H1 (cell line): ENCODE data around the gene LRRTM4. TPM values are rescaled to one million over a fixed set of nuclear protein-coding genes. Genes with fewer than 3 reads are reported as not detected.

Source experiments
- CTCF ChIA-PET: fragments of 300-600 bp; sonication (Branson Sonifier 250); formaldehyde crosslinking; loops from one replicate; lab custom pipeline; 2021; ENCODE audit not compliant: partially characterized antibody; lab: Charles Lee
- POLR2A ChIA-PET: fragments of 300-600 bp; sonication (Branson Sonifier 250); formaldehyde crosslinking; loops from one replicate; lab custom pipeline; 2021; ENCODE audit warnings: inconsistent platforms; ENCODE audit not compliant: partially characterized antibody; lab: Charles Lee
- DNase-seq, 2 experiments: peaks; one replicate each; pipeline versions ENCODE4 v3.0.0 to v3.0.0-alpha.2; 2010 to 2022; ENCODE audit warnings: low spot score in 2 of 2, low read depth in 1 of 2, mixed read lengths in 1 of 2
- FAIRE-seq: peaks from 2 replicates; lab custom pipeline; 2011; peaks lifted over from hg19 to GRCh38; lab: Jason Lieb, UNC
- H2AFZ ChIP-seq: 2 replicates; pipeline ENCODE4 v1.8.1; 2012; ENCODE audit warnings: low read length, inconsistent platforms
- H2AK5ac ChIP-seq: 2 replicates; pipeline ENCODE4 v1.6.1; 2013; ENCODE audit warnings: low read depth, low read length
- H2BK120ac ChIP-seq: replicated peaks from 2 replicates; pipeline ENCODE3; 2013; ENCODE audit warnings: low read depth, low read length, inconsistent platforms
- H2BK12ac ChIP-seq: 2 replicates; pipeline ENCODE4 v1.6.1; 2013; ENCODE audit warnings: low read depth, low read length
- H2BK15ac ChIP-seq: 2 replicates; pipeline ENCODE4 v1.6.1; 2013; ENCODE audit warnings: low read length
- H2BK20ac ChIP-seq: 2 replicates; pipeline ENCODE4 v1.6.1; 2013; ENCODE audit warnings: low read length
- H2BK5ac ChIP-seq: 2 replicates; pipeline ENCODE4 v1.6.1; 2013; ENCODE audit warnings: low read depth, low read length
- H3K14ac ChIP-seq: 2 replicates; pipeline ENCODE4 v1.6.1; 2013; ENCODE audit warnings: inconsistent platforms; ENCODE audit not compliant: insufficient read length
- H3K18ac ChIP-seq: 2 replicates; pipeline ENCODE4 v1.6.1; 2013; ENCODE audit warnings: low read length; ENCODE audit errors: extremely low read depth
- H3K23ac ChIP-seq: 2 replicates; pipeline ENCODE4 v1.6.1; 2013; ENCODE audit warnings: inconsistent platforms; ENCODE audit not compliant: insufficient read length
- H3K23me2 ChIP-seq: 2 replicates; pipeline ENCODE4 v1.6.1; 2013; ENCODE audit warnings: low read depth, low read length
- H3K27ac ChIP-seq: 2 replicates; pipeline ENCODE4 v1.6.1; 2011; ENCODE audit warnings: low read depth, low read length, inconsistent platforms
- H3K27me3 ChIP-seq, 4 experiments: replicated peaks in 1 of 4; 1 replicate in 1 of 4; 2 replicates in 3 of 4; pipeline versions ENCODE4 v1.6.1 to v1.8.1; 2011 to 2013; ENCODE audit warnings: low read length in 3 of 4, mild to moderate bottlenecking in 3 of 4, inconsistent platforms in 2 of 4, mixed read lengths in 2 of 4, moderate library complexity in 1 of 4; ENCODE audit not compliant: control insufficient read depth in 3 of 4, insufficient read depth in 3 of 4; ENCODE audit errors: extremely low read depth in 1 of 4
- H3K36me3 ChIP-seq, 4 experiments: 2 replicates each; pipeline versions ENCODE4 v1.6.1 to v1.8.1; 2011 to 2013; ENCODE audit warnings: mild to moderate bottlenecking in 4 of 4, low read length in 3 of 4, moderate library complexity in 2 of 4, control low read depth in 1 of 4, inconsistent platforms in 1 of 4; ENCODE audit not compliant: insufficient read depth in 4 of 4, control insufficient read depth in 2 of 4
- H3K4ac ChIP-seq: replicated peaks from 2 replicates; pipeline ENCODE3; 2013; ENCODE audit warnings: low read length, low read depth, mixed read lengths, inconsistent platforms; ENCODE audit not compliant: insufficient read length
- H3K4me1 ChIP-seq, 4 experiments: replicated peaks in 1 of 4; 1 replicate in 1 of 4; 2 replicates in 3 of 4; pipeline versions ENCODE4 v1.6.1 to v1.8.1; 2011 to 2013; ENCODE audit warnings: low read length in 3 of 4, inconsistent platforms in 2 of 4, mixed read lengths in 1 of 4; ENCODE audit not compliant: insufficient read depth in 4 of 4, control insufficient read depth in 3 of 4
- H3K4me2 ChIP-seq, 2 experiments: 2 replicates each; pipeline versions ENCODE4 v1.6.1 to v1.8.1; 2011 to 2013; ENCODE audit warnings: low read depth in 2 of 2, low read length in 2 of 2, control low read depth in 1 of 2, inconsistent platforms in 1 of 2, mild to moderate bottlenecking in 1 of 2; ENCODE audit not compliant: insufficient read depth in 1 of 2
- H3K4me3 ChIP-seq, 4 experiments: fragments of 200-600, 300-600 bp in 1 of 4; sonication (generic), shearing (Covaris generic), sonication (Bioruptor Twin) in 1 of 4; 2 replicates each; pipeline versions ENCODE4 v1.5.1 to v1.8.1; 2011 to 2016; ENCODE audit warnings: low read length in 4 of 4, low read depth in 3 of 4, control low read depth in 2 of 4, inconsistent platforms in 2 of 4, mild to moderate bottlenecking in 2 of 4, mixed read lengths in 1 of 4, moderate library complexity in 1 of 4; ENCODE audit not compliant: insufficient read depth in 2 of 4; ENCODE audit errors: extremely low read depth in 1 of 4
- H3K56ac ChIP-seq: replicated peaks from 2 replicates; pipeline ENCODE3; 2013; ENCODE audit warnings: low read depth, mild to moderate bottlenecking, mixed read lengths, low read length, inconsistent platforms; ENCODE audit not compliant: insufficient read length
- H3K79me1 ChIP-seq: 2 replicates; pipeline ENCODE4 v1.6.1; 2013; ENCODE audit warnings: low read depth, low read length, control low read depth
- H3K79me2 ChIP-seq, 2 experiments: 2 replicates each; pipeline versions ENCODE4 v1.6.1 to v1.8.1; 2012 to 2013; ENCODE audit warnings: low read length in 2 of 2, mild to moderate bottlenecking in 2 of 2, inconsistent platforms in 1 of 2; ENCODE audit not compliant: insufficient read depth in 2 of 2, control insufficient read depth in 1 of 2
- H3K9ac ChIP-seq, 4 experiments: replicated peaks in 1 of 4; 1 replicate in 1 of 4; 2 replicates in 3 of 4; pipeline versions ENCODE4 v1.6.1 to v1.8.1; 2011 to 2013; ENCODE audit warnings: low read depth in 3 of 4, low read length in 3 of 4, control low read depth in 2 of 4, mild to moderate bottlenecking in 2 of 4, moderate library complexity in 2 of 4, inconsistent platforms in 1 of 4; ENCODE audit errors: extremely low read depth in 1 of 4
- H3K9me3 ChIP-seq, 2 experiments: 2 replicates each; pipeline versions ENCODE4 v1.6.1 to v1.8.1; 2012 to 2013; ENCODE audit warnings: mild to moderate bottlenecking in 2 of 2, moderate library complexity in 2 of 2, control low read depth in 1 of 2, inconsistent platforms in 1 of 2, low read depth in 1 of 2, low read length in 1 of 2, mixed read lengths in 1 of 2; ENCODE audit not compliant: insufficient read depth in 2 of 2
- H4K20me1 ChIP-seq, 2 experiments: replicated peaks in 1 of 2; 2 replicates each; pipeline versions ENCODE3 to v1.8.1; 2011 to 2013; ENCODE audit warnings: inconsistent platforms in 2 of 2, low read length in 2 of 2, mild to moderate bottlenecking in 1 of 2; ENCODE audit not compliant: insufficient read depth in 2 of 2, control insufficient read depth in 1 of 2
- H4K5ac ChIP-seq: 2 replicates; pipeline ENCODE4 v1.6.1; 2013; ENCODE audit warnings: low read length, low read depth, mixed read lengths, inconsistent platforms; ENCODE audit not compliant: insufficient read length
- H4K8ac ChIP-seq: 2 replicates; pipeline ENCODE4 v1.8.0; 2013; ENCODE audit warnings: mild to moderate bottlenecking, moderate library complexity, low read length, inconsistent platforms; ENCODE audit not compliant: insufficient read depth; ENCODE audit errors: extremely low read depth
- H4K91ac ChIP-seq: replicated peaks from 2 replicates; pipeline ENCODE3; 2013; ENCODE audit warnings: low read length, mixed read lengths, inconsistent platforms; ENCODE audit not compliant: insufficient read length
- CTBP2 ChIP-seq: IDR thresholded peaks from 2 replicates; pipeline ENCODE4 v1.7.0; 2011; ENCODE audit warnings: borderline replicate concordance, mild to moderate bottlenecking, moderate library complexity, mixed read lengths, low read length; ENCODE audit not compliant: insufficient read depth, insufficient read length
- E2F6 ChIP-seq: IDR thresholded peaks from 2 replicates; pipeline ENCODE4 v1.6.1; 2012; ENCODE audit warnings: inconsistent platforms
- JUND ChIP-seq: IDR thresholded peaks from 2 replicates; pipeline ENCODE4 v1.6.1; 2011; ENCODE audit warnings: mild to moderate bottlenecking, improper control_type of control experiment, low read length
- KDM4A ChIP-seq: IDR thresholded peaks from one replicate; pipeline ENCODE4 v1.7.1; 2012; ENCODE audit warnings: low read depth, mild to moderate bottlenecking, moderate library complexity, low read length, inconsistent platforms; ENCODE audit not compliant: severe bottlenecking
- RAD21 ChIP-seq, 2 experiments: IDR thresholded peaks in 1 of 2; conservative IDR thresholded peaks in 1 of 2; 2 replicates each; pipeline ENCODE4 v1.6.1; 2011; ENCODE audit warnings: low read depth in 2 of 2, low read length in 2 of 2, improper control_type of control experiment in 1 of 2, inconsistent platforms in 1 of 2, mild to moderate bottlenecking in 1 of 2, moderate library complexity in 1 of 2
- WGBS, 2 experiments: shearing (Covaris generic) in 1 of 2; methylation state at CpG; one replicate each; pipeline versions ENCODE4 v1.1.6 to v1.1.7; 2013 to 2015; ENCODE audit warnings: low lambda C conversion rate in 2 of 2, mixed read lengths in 2 of 2, inconsistent platforms in 1 of 2, low coverage in 1 of 2, missing lambda C conversion rate in 1 of 2; ENCODE audit not compliant: insufficient replicate concordance in 2 of 2, insufficient coverage in 1 of 2, insufficient read length in 1 of 2; ENCODE audit errors: extremely low coverage in 1 of 2, missing lambda C conversion rate in 1 of 2; 5-methylcytosine and 5-hydroxymethylcytosine counted together
- polyA plus RNA-seq, 7 experiments: library from polyadenylated mRNA; depleted of rRNA in 3 of 7; stranded (reverse) in 5 of 7; unstranded in 2 of 7; fragments of >200 nt in 5 of 7; fragments of 200-250 nt in 2 of 7; gene quantifications; 1 replicate in 5 of 7; 2 replicates in 1 of 7; 4 replicates in 1 of 7; pipeline versions ENCODE4 v1.2.1 to v1.2.3, GENCODE V29; 2011 to 2013; ENCODE audit warnings: missing spikeins in 2 of 7, mixed read lengths in 2 of 7
- total RNA-seq: library from RNA; stranded (reverse); fragmentation: NEBNext Ultra II Directional; extraction: Animal tissue kit (Norgen Biotek cat#: 25700); gene quantifications from 2 replicates; pipeline ENCODE4 v1.2.1, GENCODE V29; 2021

Gene LRRTM4
- total and polyA plus RNA-seq, 2 of the 8 experiments (the other 6 are each of a cell fraction or from before 2014, with no cell fraction given) = 3.6 to 9.5 TPM

GRCh38 chr2:76759634-76760366 lies 762.4 kb downstream of the LRRTM4 start:
- Histone ChIP-seq H3K4ac (no peak overlapping the region), H3K27ac (no peak overlapping the region), H3K4me3 (no peak overlapping the region), H3K23ac (no peak overlapping the region), H2BK15ac (no peak overlapping the region), H4K20me1 (no peaks in the 10 kb centered on the region), H3K18ac (no peak overlapping the region), H2AFZ (no peak overlapping the region), H3K4me2 (no peak overlapping the region), H3K9me3 (no peaks in the 10 kb centered on the region), H3K79me1 (no peaks in the 10 kb centered on the region), H2AK5ac (no peak overlapping the region), H3K4me1 (peaks cover 0 to 11% (median 4%) of the 10 kb centered on the region in 4 experiments; a peak in 1 of 7 replicates), H3K79me2 (no peaks in the 10 kb centered on the region), H3K23me2 (no peaks in the 10 kb centered on the region), H2BK12ac (no peak overlapping the region), H4K91ac (no peak overlapping the region), H3K56ac (no peak overlapping the region), H3K27me3 (no peaks in the 10 kb centered on the region), H3K14ac (no peak overlapping the region), H3K36me3 (no peaks in the 10 kb centered on the region), H4K8ac (no peak overlapping the region), H4K5ac (no peak overlapping the region), H2BK5ac (no peak overlapping the region), H2BK20ac (no peak overlapping the region), H2BK120ac (no peak overlapping the region), H3K9ac (no peak overlapping the region)
- ChIA-PET CTCF (interaction anchor here (0.6 to 1.1 kb wide), 4 partner anchors 12 to 1003 kb away, joined by 3 to 4 read pairs (median 3); no protein-coding TSS in a partner anchor), POLR2A (no interaction called here)
- TF ChIP-seq E2F6 (no peak), JUND (no peak), CTBP2 (no peak), RAD21 (IDR thresholded peaks at IDR 0.05 in 1 of 2, conservative IDR thresholded peaks at IDR 0.05 in 1 of 2; ENCODE audit: low read depth in 2 of 2, low read length in 2 of 2) (no peak), KDM4A (no peak)
- FAIRE-seq (no peak), DNase-seq (no peak)
- WGBS, 2 experiments = 87% methylated on average over 7 of the region's 7 CpGs; no CpG with 5 or more reads in 1 of the 2 experiments
